H1 (cell line): ENCODE results near the gene MYLK. TPM values are rescaled to one million over a fixed set of nuclear protein-coding genes. Genes with fewer than 3 reads are reported as not detected.

ENCODE experiments used
- CTCF ChIA-PET: fragments of 300-600 bp; sonication (Branson Sonifier 250); formaldehyde crosslinking; loops from one replicate; lab custom pipeline; 2021; ENCODE audit not compliant: partially characterized antibody; lab: Charles Lee
- POLR2A ChIA-PET: fragments of 300-600 bp; sonication (Branson Sonifier 250); formaldehyde crosslinking; loops from one replicate; lab custom pipeline; 2021; ENCODE audit warnings: inconsistent platforms; ENCODE audit not compliant: partially characterized antibody; lab: Charles Lee
- DNase-seq, 2 experiments: peaks; one replicate each; pipeline versions ENCODE4 v3.0.0 to v3.0.0-alpha.2; 2010 to 2022; ENCODE audit warnings: low spot score in 2 of 2, low read depth in 1 of 2, mixed read lengths in 1 of 2
- FAIRE-seq: peaks from 2 replicates; lab custom pipeline; 2011; peaks lifted over from hg19 to GRCh38; lab: Jason Lieb, UNC
- H2AFZ ChIP-seq: 2 replicates; pipeline ENCODE4 v1.8.1; 2012; ENCODE audit warnings: low read length, inconsistent platforms
- H2AK5ac ChIP-seq: 2 replicates; pipeline ENCODE4 v1.6.1; 2013; ENCODE audit warnings: low read depth, low read length
- H2BK120ac ChIP-seq: replicated peaks from 2 replicates; pipeline ENCODE3; 2013; ENCODE audit warnings: low read depth, low read length, inconsistent platforms
- H2BK12ac ChIP-seq: 2 replicates; pipeline ENCODE4 v1.6.1; 2013; ENCODE audit warnings: low read depth, low read length
- H2BK15ac ChIP-seq: 2 replicates; pipeline ENCODE4 v1.6.1; 2013; ENCODE audit warnings: low read length
- H2BK20ac ChIP-seq: 2 replicates; pipeline ENCODE4 v1.6.1; 2013; ENCODE audit warnings: low read length
- H2BK5ac ChIP-seq: 2 replicates; pipeline ENCODE4 v1.6.1; 2013; ENCODE audit warnings: low read depth, low read length
- H3K14ac ChIP-seq: 2 replicates; pipeline ENCODE4 v1.6.1; 2013; ENCODE audit warnings: inconsistent platforms; ENCODE audit not compliant: insufficient read length
- H3K18ac ChIP-seq: 2 replicates; pipeline ENCODE4 v1.6.1; 2013; ENCODE audit warnings: low read length; ENCODE audit errors: extremely low read depth
- H3K23ac ChIP-seq: 2 replicates; pipeline ENCODE4 v1.6.1; 2013; ENCODE audit warnings: inconsistent platforms; ENCODE audit not compliant: insufficient read length
- H3K23me2 ChIP-seq: 2 replicates; pipeline ENCODE4 v1.6.1; 2013; ENCODE audit warnings: low read depth, low read length
- H3K27ac ChIP-seq: 2 replicates; pipeline ENCODE4 v1.6.1; 2011; ENCODE audit warnings: low read depth, low read length, inconsistent platforms
- H3K27me3 ChIP-seq, 4 experiments: replicated peaks in 1 of 4; 1 replicate in 1 of 4; 2 replicates in 3 of 4; pipeline versions ENCODE4 v1.6.1 to v1.8.1; 2011 to 2013; ENCODE audit warnings: low read length in 3 of 4, mild to moderate bottlenecking in 3 of 4, inconsistent platforms in 2 of 4, mixed read lengths in 2 of 4, moderate library complexity in 1 of 4; ENCODE audit not compliant: control insufficient read depth in 3 of 4, insufficient read depth in 3 of 4; ENCODE audit errors: extremely low read depth in 1 of 4
- H3K36me3 ChIP-seq, 4 experiments: 2 replicates each; pipeline versions ENCODE4 v1.6.1 to v1.8.1; 2011 to 2013; ENCODE audit warnings: mild to moderate bottlenecking in 4 of 4, low read length in 3 of 4, moderate library complexity in 2 of 4, control low read depth in 1 of 4, inconsistent platforms in 1 of 4; ENCODE audit not compliant: insufficient read depth in 4 of 4, control insufficient read depth in 2 of 4
- H3K4ac ChIP-seq: replicated peaks from 2 replicates; pipeline ENCODE3; 2013; ENCODE audit warnings: low read length, low read depth, mixed read lengths, inconsistent platforms; ENCODE audit not compliant: insufficient read length
- H3K4me1 ChIP-seq, 4 experiments: replicated peaks in 1 of 4; 1 replicate in 1 of 4; 2 replicates in 3 of 4; pipeline versions ENCODE4 v1.6.1 to v1.8.1; 2011 to 2013; ENCODE audit warnings: low read length in 3 of 4, inconsistent platforms in 2 of 4, mixed read lengths in 1 of 4; ENCODE audit not compliant: insufficient read depth in 4 of 4, control insufficient read depth in 3 of 4
- H3K4me2 ChIP-seq, 2 experiments: 2 replicates each; pipeline versions ENCODE4 v1.6.1 to v1.8.1; 2011 to 2013; ENCODE audit warnings: low read depth in 2 of 2, low read length in 2 of 2, control low read depth in 1 of 2, inconsistent platforms in 1 of 2, mild to moderate bottlenecking in 1 of 2; ENCODE audit not compliant: insufficient read depth in 1 of 2
- H3K4me3 ChIP-seq, 4 experiments: fragments of 200-600, 300-600 bp in 1 of 4; sonication (generic), shearing (Covaris generic), sonication (Bioruptor Twin) in 1 of 4; 2 replicates each; pipeline versions ENCODE4 v1.5.1 to v1.8.1; 2011 to 2016; ENCODE audit warnings: low read length in 4 of 4, low read depth in 3 of 4, control low read depth in 2 of 4, inconsistent platforms in 2 of 4, mild to moderate bottlenecking in 2 of 4, mixed read lengths in 1 of 4, moderate library complexity in 1 of 4; ENCODE audit not compliant: insufficient read depth in 2 of 4; ENCODE audit errors: extremely low read depth in 1 of 4
- H3K56ac ChIP-seq: replicated peaks from 2 replicates; pipeline ENCODE3; 2013; ENCODE audit warnings: low read depth, mild to moderate bottlenecking, mixed read lengths, low read length, inconsistent platforms; ENCODE audit not compliant: insufficient read length
- H3K79me1 ChIP-seq: 2 replicates; pipeline ENCODE4 v1.6.1; 2013; ENCODE audit warnings: low read depth, low read length, control low read depth
- H3K79me2 ChIP-seq, 2 experiments: 2 replicates each; pipeline versions ENCODE4 v1.6.1 to v1.8.1; 2012 to 2013; ENCODE audit warnings: low read length in 2 of 2, mild to moderate bottlenecking in 2 of 2, inconsistent platforms in 1 of 2; ENCODE audit not compliant: insufficient read depth in 2 of 2, control insufficient read depth in 1 of 2
- H3K9ac ChIP-seq, 4 experiments: replicated peaks in 1 of 4; 1 replicate in 1 of 4; 2 replicates in 3 of 4; pipeline versions ENCODE4 v1.6.1 to v1.8.1; 2011 to 2013; ENCODE audit warnings: low read depth in 3 of 4, low read length in 3 of 4, control low read depth in 2 of 4, mild to moderate bottlenecking in 2 of 4, moderate library complexity in 2 of 4, inconsistent platforms in 1 of 4; ENCODE audit errors: extremely low read depth in 1 of 4
- H3K9me3 ChIP-seq, 2 experiments: 2 replicates each; pipeline versions ENCODE4 v1.6.1 to v1.8.1; 2012 to 2013; ENCODE audit warnings: mild to moderate bottlenecking in 2 of 2, moderate library complexity in 2 of 2, control low read depth in 1 of 2, inconsistent platforms in 1 of 2, low read depth in 1 of 2, low read length in 1 of 2, mixed read lengths in 1 of 2; ENCODE audit not compliant: insufficient read depth in 2 of 2
- H4K20me1 ChIP-seq, 2 experiments: replicated peaks in 1 of 2; 2 replicates each; pipeline versions ENCODE3 to v1.8.1; 2011 to 2013; ENCODE audit warnings: inconsistent platforms in 2 of 2, low read length in 2 of 2, mild to moderate bottlenecking in 1 of 2; ENCODE audit not compliant: insufficient read depth in 2 of 2, control insufficient read depth in 1 of 2
- H4K5ac ChIP-seq: 2 replicates; pipeline ENCODE4 v1.6.1; 2013; ENCODE audit warnings: low read length, low read depth, mixed read lengths, inconsistent platforms; ENCODE audit not compliant: insufficient read length
- H4K8ac ChIP-seq: 2 replicates; pipeline ENCODE4 v1.8.0; 2013; ENCODE audit warnings: mild to moderate bottlenecking, moderate library complexity, low read length, inconsistent platforms; ENCODE audit not compliant: insufficient read depth; ENCODE audit errors: extremely low read depth
- H4K91ac ChIP-seq: replicated peaks from 2 replicates; pipeline ENCODE3; 2013; ENCODE audit warnings: low read length, mixed read lengths, inconsistent platforms; ENCODE audit not compliant: insufficient read length
- CEBPB ChIP-seq: IDR thresholded peaks from 2 replicates; pipeline ENCODE4 v1.6.1; 2012; ENCODE audit warnings: low read depth, low read length
- CHD1 ChIP-seq: IDR thresholded peaks from 2 replicates; pipeline ENCODE4 v1.6.1; 2012; ENCODE audit warnings: low read depth, low read length, improper control_type of control experiment
- RNF2 ChIP-seq: fragments of 200-900, 300-1000 bp; sonication (generic); IDR thresholded peaks from 2 replicates; pipeline ENCODE4 v1.7.1; 2016; ENCODE audit warnings: borderline replicate concordance, low read depth, mild to moderate bottlenecking, antibody characterized with exemption, low read length; ENCODE audit not compliant: poor library complexity, severe bottlenecking; ENCODE audit errors: missing control alignments
- SIN3A ChIP-seq, 2 experiments: IDR thresholded peaks in 1 of 2; conservative IDR thresholded peaks in 1 of 2; 2 replicates each; pipeline ENCODE4 v1.6.1; 2011 to 2012; ENCODE audit warnings: low read length in 2 of 2, improper control_type of control experiment in 1 of 2, low read depth in 1 of 2, mild to moderate bottlenecking in 1 of 2
- SIX5 ChIP-seq: IDR thresholded peaks from 2 replicates; pipeline ENCODE4 v1.6.1; 2011; ENCODE audit warnings: mild to moderate bottlenecking, low read depth, low read length
- SRF ChIP-seq: IDR thresholded peaks from 2 replicates; pipeline ENCODE4 v1.6.1; 2011; ENCODE audit warnings: mild to moderate bottlenecking, low read depth, low read length, moderate library complexity
- TAF7 ChIP-seq: optimal IDR thresholded peaks from 2 replicates; pipeline ENCODE3; 2011; ENCODE audit warnings: low read depth, mild to moderate bottlenecking, inconsistent platforms, low read length, moderate library complexity, borderline replicate concordance
- WGBS, 2 experiments: shearing (Covaris generic) in 1 of 2; methylation state at CpG; one replicate each; pipeline versions ENCODE4 v1.1.6 to v1.1.7; 2013 to 2015; ENCODE audit warnings: low lambda C conversion rate in 2 of 2, mixed read lengths in 2 of 2, inconsistent platforms in 1 of 2, low coverage in 1 of 2, missing lambda C conversion rate in 1 of 2; ENCODE audit not compliant: insufficient replicate concordance in 2 of 2, insufficient coverage in 1 of 2, insufficient read length in 1 of 2; ENCODE audit errors: extremely low coverage in 1 of 2, missing lambda C conversion rate in 1 of 2; 5-methylcytosine and 5-hydroxymethylcytosine counted together
- polyA plus RNA-seq, 7 experiments: library from polyadenylated mRNA; depleted of rRNA in 3 of 7; stranded (reverse) in 5 of 7; unstranded in 2 of 7; fragments of >200 nt in 5 of 7; fragments of 200-250 nt in 2 of 7; gene quantifications; 1 replicate in 5 of 7; 2 replicates in 1 of 7; 4 replicates in 1 of 7; pipeline versions ENCODE4 v1.2.1 to v1.2.3, GENCODE V29; 2011 to 2013; ENCODE audit warnings: missing spikeins in 2 of 7, mixed read lengths in 2 of 7
- total RNA-seq: library from RNA; stranded (reverse); fragmentation: NEBNext Ultra II Directional; extraction: Animal tissue kit (Norgen Biotek cat#: 25700); gene quantifications from 2 replicates; pipeline ENCODE4 v1.2.1, GENCODE V29; 2021

The MYLK gene
- total and polyA plus RNA-seq, 2 of the 8 experiments (the other 6 are each of a cell fraction or from before 2014, with no cell fraction given) = 11.6 to 21.3 TPM

DNA sequence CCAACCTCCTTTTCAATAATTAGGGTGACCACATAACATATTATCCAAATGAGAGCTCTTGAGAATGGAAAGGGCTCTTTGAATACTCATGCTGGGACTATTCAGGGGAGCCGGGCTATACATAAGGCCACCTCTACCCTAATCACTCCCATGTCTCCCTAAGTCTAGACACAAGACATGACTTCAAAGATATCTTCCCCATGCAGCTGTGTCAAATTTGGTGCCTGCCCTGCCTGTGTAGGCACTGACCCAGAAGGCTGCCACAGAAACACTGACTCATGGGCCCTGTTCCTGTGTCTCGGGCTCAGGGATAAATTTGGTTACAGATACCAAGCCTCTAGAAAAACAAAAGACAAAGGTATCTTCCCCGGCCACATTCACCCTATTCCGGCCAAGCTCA, 70.3 kb downstream of the MYLK start:
- no peaks in the 10 kb centered on the region for H3K36me3 ChIP-seq
- no peak overlapping the region for H2BK12ac ChIP-seq
- H2BK20ac ChIP-seq = no peak overlapping the region
- no peak overlapping the region for H2AK5ac ChIP-seq
- no peak overlapping the region for H4K5ac ChIP-seq
- H4K91ac ChIP-seq = no peak overlapping the region
- no peak overlapping the region for H3K4me2 ChIP-seq
- H2BK5ac ChIP-seq = no peak overlapping the region
- H3K4me1 ChIP-seq = no peaks in the 10 kb centered on the region
- no peak overlapping the region for H3K9ac ChIP-seq
- H3K14ac ChIP-seq = no peak overlapping the region
- H3K18ac ChIP-seq = no peak overlapping the region
- H3K56ac ChIP-seq = no peak overlapping the region
- DNase-seq (no peak), FAIRE-seq (no peak)
- TF ChIP-seq SIX5 (no peak), TAF7 (no peak), CEBPB (no peak), CHD1 (no peak), RNF2 (no peak), SRF (no peak), SIN3A (conservative IDR thresholded peaks at IDR 0.05 in 1 of 2, IDR thresholded peaks at IDR 0.05 in 1 of 2; ENCODE audit: low read depth in 1 of 2, low read length in 2 of 2) (no peak)
- H2BK15ac ChIP-seq = no peak overlapping the region
- H4K8ac ChIP-seq = no peak overlapping the region
- H3K27ac ChIP-seq = no peak overlapping the region
- no peak overlapping the region for H2AFZ ChIP-seq
- H3K79me1 ChIP-seq = no peaks in the 10 kb centered on the region
- no peak overlapping the region for H3K4me3 ChIP-seq
- H3K4ac ChIP-seq = no peak overlapping the region
- H4K20me1 ChIP-seq = no peaks in the 10 kb centered on the region
- CTCF ChIA-PET = interaction anchor here (0.8 to 3.0 kb wide), 3 partner anchors 9 to 67 kb away, joined by 3 to 9 read pairs (median 3); no protein-coding TSS in a partner anchor
- WGBS, 2 experiments = 94% methylated on average over 4 of the region's 4 CpGs; no CpG with 5 or more reads in 1 of the 2 experiments
- no peaks in the 10 kb centered on the region for H3K23me2 ChIP-seq
- no peak overlapping the region for H2BK120ac ChIP-seq
- POLR2A ChIA-PET = no interaction called here
- no peaks in the 10 kb centered on the region for H3K27me3 ChIP-seq
- no peaks in the 10 kb centered on the region for H3K79me2 ChIP-seq
- H3K9me3 ChIP-seq = no peaks in the 10 kb centered on the region
- H3K23ac ChIP-seq = no peak overlapping the region
